ENCODE results near the gene TBC1D21. TPM values are rescaled to one million over a fixed set of nuclear protein-coding genes. Genes with fewer than 3 reads are reported as not detected.

Gene TBC1D21
- total and polyA plus RNA-seq, 9 of the 15 experiments (the other 6 are each of a cell fraction or from before 2014, with no cell fraction given): not detected

DNA sequence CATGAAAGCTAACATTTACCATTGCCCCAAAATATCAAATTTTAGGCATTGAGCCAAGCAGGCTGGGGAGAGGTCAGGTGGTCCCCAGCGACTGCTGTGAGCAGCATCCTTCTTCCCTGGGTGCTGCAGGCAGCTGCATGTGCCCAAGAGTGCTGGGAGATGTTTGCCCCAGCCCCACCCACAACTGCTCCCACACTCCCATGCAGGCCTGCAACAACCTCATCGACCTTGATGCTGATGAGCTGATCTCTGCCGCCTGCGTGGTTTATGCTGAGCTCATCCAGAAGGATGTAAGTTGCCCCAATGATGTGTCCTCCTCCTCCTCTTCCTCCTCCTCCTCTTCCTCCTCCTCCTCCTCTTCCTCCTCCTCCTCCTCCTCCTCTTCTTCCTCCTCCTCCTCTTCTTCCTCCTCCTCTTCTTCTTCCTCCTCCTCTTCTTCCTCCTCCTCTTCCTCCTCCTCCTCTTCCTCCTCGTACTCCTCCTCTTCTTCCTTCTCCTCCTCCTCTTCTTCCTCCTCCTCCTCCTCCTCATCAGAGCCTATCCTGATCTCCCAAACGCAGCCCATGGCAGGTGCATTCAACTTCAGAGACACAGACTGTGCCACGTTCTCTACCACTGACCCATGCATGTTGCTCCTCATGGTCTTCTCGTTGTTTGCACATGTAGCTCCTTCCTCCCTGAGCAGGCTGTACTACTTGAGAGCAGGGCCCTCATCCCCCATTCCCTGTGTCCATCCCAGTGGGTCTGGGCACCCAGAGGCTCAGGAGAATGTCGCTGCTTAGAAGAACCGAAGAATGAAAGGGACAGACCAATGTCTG lies 15.1 kb downstream of the TBC1D21 start:
- Histone ChIP-seq H3K27ac (ENCODE audit: extremely low read depth, low read depth, low read length) (no peak overlapping the region), H3K4me3 (no peak overlapping the region), H3K9me3 (replicated peaks; ENCODE audit: control insufficient read depth, insufficient read depth, low read depth, low read length) (no peaks in the 10 kb centered on the region), H3K27me3 (ENCODE audit: control insufficient read depth in 2 of 2, insufficient read depth in 2 of 2, low read length in 2 of 2) (no peaks in the 10 kb centered on the region; a peak in 3 of 5 replicates), H3K9me1 (ENCODE audit: control insufficient read depth, insufficient read depth, low read length) (no peaks in the 10 kb centered on the region), H3K79me2 (ENCODE audit: control insufficient read depth, insufficient read depth, low read length) (no peaks in the 10 kb centered on the region), H3K4me2 (ENCODE audit: insufficient read depth, low read length) (no peak overlapping the region), H3K36me3 (ENCODE audit: control insufficient read depth, insufficient read depth, low read length) (no peaks in the 10 kb centered on the region), H3K4me1 (replicated peaks in 1 of 2; ENCODE audit: control insufficient read depth in 2 of 2, insufficient read depth in 2 of 2, low read length in 2 of 2) (no peaks in the 10 kb centered on the region), H4K20me1 (replicated peaks; ENCODE audit: control insufficient read depth, insufficient read depth, low read length) (0 out of 2 replicates have a peak, but pooled peaks cover 6% of the 10 kb centered on the region), H2AFZ (ENCODE audit: low read depth, low read length) (no peak overlapping the region), H3K9ac (ENCODE audit: insufficient read depth in 1 of 2, low read depth in 2 of 2, low read length in 2 of 2) (no peak overlapping the region)
- TF ChIP-seq ZNF263 (CRISPR knock-in tag; IDR thresholded peaks at IDR 0.05; ENCODE audit: borderline replicate concordance): peak; percentile 94
- no peak for TF ChIP-seq TAF9B (IDR thresholded peaks at IDR 0.05; ENCODE audit: partially characterized antibody)
- ChIA-PET CTCF (ENCODE audit: low intra/inter-chr PET ratio) (no interaction called here), POLR2A (interaction anchor here (0.6 to 1.2 kb wide), 2 partner anchors 16 to 67 kb away, joined by 3 read pairs; no protein-coding TSS in a partner anchor)
- ATAC-seq: no peak
- no TSS peak for BruUV-seq (replicated peaks)
- no peak for FAIRE-seq
- 0% methylated on average over 9 of the region's 10 CpGs for WGBS (ENCODE audit: insufficient coverage, low coverage, missing lambda C conversion rate)
- intact Hi-C loops (cut with micrococcal nuclease) (no loop called here), in situ Hi-C loops (cut with MboI) (no loop called here)
- DNase-seq (ENCODE audit: extremely low read depth in 1 of 4, low spot score in 3 of 4): no peak

GRCh38 chr15:73889053-73889761 lies 15.8 kb downstream of the TBC1D21 start:
- ChIA-PET POLR2A (no interaction called here), CTCF (ENCODE audit: low intra/inter-chr PET ratio) (no interaction called here)
- FAIRE-seq (no peak), DNase-seq (ENCODE audit: extremely low read depth in 1 of 4, low spot score in 3 of 4) (no peak), ATAC-seq (no peak)
- Histone ChIP-seq H3K27me3 (ENCODE audit: control insufficient read depth in 2 of 2, insufficient read depth in 2 of 2, low read length in 2 of 2) (peaks cover 0 to 3% of the 10 kb centered on the region in 2 experiments; a peak in 2 of 5 replicates), H3K36me3 (ENCODE audit: control insufficient read depth, insufficient read depth, low read length) (no peaks in the 10 kb centered on the region), H3K4me3 (no peak overlapping the region), H4K20me1 (replicated peaks; ENCODE audit: control insufficient read depth, insufficient read depth, low read length) (0 out of 2 replicates have a peak, but pooled peaks cover 6% of the 10 kb centered on the region), H2AFZ (ENCODE audit: low read depth, low read length) (no peak overlapping the region), H3K79me2 (ENCODE audit: control insufficient read depth, insufficient read depth, low read length) (no peaks in the 10 kb centered on the region), H3K4me2 (ENCODE audit: insufficient read depth, low read length) (no peak overlapping the region), H3K9me1 (ENCODE audit: control insufficient read depth, insufficient read depth, low read length) (no peaks in the 10 kb centered on the region), H3K4me1 (replicated peaks in 1 of 2; ENCODE audit: control insufficient read depth in 2 of 2, insufficient read depth in 2 of 2, low read length in 2 of 2) (no peaks in the 10 kb centered on the region), H3K9ac (ENCODE audit: insufficient read depth in 1 of 2, low read depth in 2 of 2, low read length in 2 of 2) (no peak overlapping the region), H3K27ac (ENCODE audit: extremely low read depth, low read depth, low read length) (no peak overlapping the region), H3K9me3 (replicated peaks; ENCODE audit: control insufficient read depth, insufficient read depth, low read depth, low read length) (no peaks in the 10 kb centered on the region)
- BruUV-seq (replicated peaks): no TSS peak
- intact Hi-C loops (cut with micrococcal nuclease): no loop called here
- 0% methylated on average over 6 of the region's 6 CpGs for WGBS (ENCODE audit: insufficient coverage, low coverage, missing lambda C conversion rate)
- in situ Hi-C loops (cut with MboI): no loop called here
- TF ChIP-seq PRMT5 (CRISPR knock-in tag; IDR thresholded peaks at IDR 0.05) (no peak), NR3C1 (CRISPR knock-in tag; IDR thresholded peaks at IDR 0.05) (no peak), ZNF586 (CRISPR knock-in tag; conservative IDR thresholded peaks at IDR 0.05) (no peak), GATAD2A (IDR thresholded peaks at IDR 0.05) (no peak), BRD4 (IDR thresholded peaks at IDR 0.05) (no peak), RCOR1 (IDR thresholded peaks at IDR 0.05; ENCODE audit: borderline replicate concordance in 1 of 2, low read depth in 2 of 2, low read length in 2 of 2) (no peak), COPS2 (conservative IDR thresholded peaks at IDR 0.05) (no peak)
- TF ChIP-seq, protein P1, sequence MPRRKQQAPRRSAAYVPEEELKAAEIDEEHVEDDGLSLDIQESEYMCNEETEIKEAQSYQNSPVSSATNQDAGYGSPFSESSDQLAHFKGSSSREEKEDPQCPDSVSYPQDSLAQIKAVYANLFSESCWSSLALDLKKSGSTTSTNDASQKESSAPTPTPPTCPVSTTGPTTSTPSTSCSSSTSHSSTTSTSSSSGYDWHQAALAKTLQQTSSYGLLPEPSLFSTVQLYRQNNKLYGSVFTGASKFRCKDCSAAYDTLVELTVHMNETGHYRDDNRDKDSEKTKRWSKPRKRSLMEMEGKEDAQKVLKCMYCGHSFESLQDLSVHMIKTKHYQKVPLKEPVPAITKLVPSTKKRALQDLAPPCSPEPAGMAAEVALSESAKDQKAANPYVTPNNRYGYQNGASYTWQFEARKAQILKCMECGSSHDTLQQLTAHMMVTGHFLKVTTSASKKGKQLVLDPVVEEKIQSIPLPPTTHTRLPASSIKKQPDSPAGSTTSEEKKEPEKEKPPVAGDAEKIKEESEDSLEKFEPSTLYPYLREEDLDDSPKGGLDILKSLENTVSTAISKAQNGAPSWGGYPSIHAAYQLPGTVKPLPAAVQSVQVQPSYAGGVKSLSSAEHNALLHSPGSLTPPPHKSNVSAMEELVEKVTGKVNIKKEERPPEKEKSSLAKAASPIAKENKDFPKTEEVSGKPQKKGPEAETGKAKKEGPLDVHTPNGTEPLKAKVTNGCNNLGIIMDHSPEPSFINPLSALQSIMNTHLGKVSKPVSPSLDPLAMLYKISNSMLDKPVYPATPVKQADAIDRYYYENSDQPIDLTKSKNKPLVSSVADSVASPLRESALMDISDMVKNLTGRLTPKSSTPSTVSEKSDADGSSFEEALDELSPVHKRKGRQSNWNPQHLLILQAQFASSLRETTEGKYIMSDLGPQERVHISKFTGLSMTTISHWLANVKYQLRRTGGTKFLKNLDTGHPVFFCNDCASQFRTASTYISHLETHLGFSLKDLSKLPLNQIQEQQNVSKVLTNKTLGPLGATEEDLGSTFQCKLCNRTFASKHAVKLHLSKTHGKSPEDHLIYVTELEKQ (CRISPR knock-in tag; IDR thresholded peaks at IDR 0.05): no peak

Measured in K562 (cell line).